DOHH2 (cell line): ENCODE data around the gene DIP2C.
A peak's percentile ranks its signal among the peaks of the same experiment; 100 is the strongest.

ENCODE experiments used
- H3F3A ChIP-seq: fragments of 200-600 bp; sonication (generic), shearing (Covaris generic); 2 replicates; pipeline ENCODE4 v1.6.0; 2016; ENCODE audit warnings: antibody characterized with exemption, mild to moderate bottlenecking; ENCODE audit not compliant: control insufficient read depth, insufficient read depth
- H3K27ac ChIP-seq: fragments of 200-600 bp; sonication (generic); 2 replicates; pipeline ENCODE4 v1.5.1; 2014; ENCODE audit warnings: low read depth, mild to moderate bottlenecking, low read length, moderate library complexity
- H3K27me3 ChIP-seq: fragments of 200-600 bp; sonication (generic); 2 replicates; pipeline ENCODE4 v1.6.1; 2014; ENCODE audit warnings: mild to moderate bottlenecking, low read length, mixed read lengths; ENCODE audit not compliant: control insufficient read depth
- H3K36me3 ChIP-seq: fragments of 200-600 bp; sonication (generic); 2 replicates; pipeline ENCODE4 v1.6.1; 2014; ENCODE audit warnings: mild to moderate bottlenecking, low read length, moderate library complexity, mixed read lengths; ENCODE audit not compliant: control insufficient read depth
- H3K4me1 ChIP-seq: fragments of 200-600 bp; sonication (generic); 2 replicates; pipeline ENCODE4 v1.6.1; 2014; ENCODE audit warnings: mild to moderate bottlenecking, low read length, mixed read lengths; ENCODE audit not compliant: control insufficient read depth
- H3K4me2 ChIP-seq: fragments of 200-600 bp; sonication (generic); 2 replicates; pipeline ENCODE4 v1.6.0; 2014; ENCODE audit warnings: mild to moderate bottlenecking, low read length, moderate library complexity
- H3K4me3 ChIP-seq: fragments of 200-600 bp; sonication (generic); 2 replicates; pipeline ENCODE4 v1.5.1; 2014; ENCODE audit warnings: mild to moderate bottlenecking, low read length, mixed read lengths
- H3K79me2 ChIP-seq: fragments of 200-600 bp; sonication (generic); 2 replicates; pipeline ENCODE4 v1.6.1; 2014; ENCODE audit warnings: mild to moderate bottlenecking, low read length, mixed read lengths; ENCODE audit not compliant: control insufficient read depth
- H3K9me2 ChIP-seq: fragments of 200-600 bp; sonication (generic); replicated peaks from 2 replicates; pipeline ENCODE4 v1.6.1; 2014; ENCODE audit warnings: mild to moderate bottlenecking, low read length, mixed read lengths; ENCODE audit not compliant: control insufficient read depth
- H3K9me3 ChIP-seq: fragments of 200-600 bp; sonication (generic); 2 replicates; pipeline ENCODE4 v1.6.1; 2014; ENCODE audit warnings: antibody characterized with exemption, low read length, mixed read lengths; ENCODE audit not compliant: control insufficient read depth, insufficient read depth
- H4K20me1 ChIP-seq: fragments of 200-600 bp; sonication (generic); 2 replicates; pipeline ENCODE4 v1.6.0; 2014; ENCODE audit warnings: low read depth, mild to moderate bottlenecking, antibody characterized with exemption, low read length, moderate library complexity; ENCODE audit not compliant: control insufficient read depth, insufficient read depth
- CTCF ChIP-seq: fragments of 200-600 bp; sonication (generic); IDR thresholded peaks from one replicate; pipeline ENCODE4 v1.5.1; 2014; ENCODE audit warnings: antibody characterized with exemption, mild to moderate bottlenecking, low read depth, low read length; ENCODE audit not compliant: poor library complexity, severe bottlenecking
- EZH2phosphoT487 ChIP-seq: fragments of 200-600 bp; sonication (generic); IDR thresholded peaks from 2 replicates; pipeline ENCODE4 v1.6.1; 2017; ENCODE audit warnings: borderline replicate concordance, mild to moderate bottlenecking, antibody characterized with exemption, low read length, moderate library complexity, mixed read lengths

DIP2C gene

GRCh38 chr10:486666-487322, 202.7 kb downstream of the DIP2C start:
- Histone ChIP-seq H3K9me2 (no peaks in the 10 kb centered on the region), H3K36me3 (peaks cover 55% of the 10 kb centered on the region), H4K20me1 (no peaks in the 10 kb centered on the region), H3K4me2 (no peak overlapping the region), H3K4me3 (no peak overlapping the region), H3K27ac (no peak overlapping the region), H3K9me3 (no peaks in the 10 kb centered on the region), H3K27me3 (no peaks in the 10 kb centered on the region), H3K79me2 (peaks cover 50% of the 10 kb centered on the region), H3K4me1 (peaks cover 9% of the 10 kb centered on the region), H3F3A (no peaks in the 10 kb centered on the region)
- no peak for TF ChIP-seq CTCF
- TF ChIP-seq EZH2phosphoT487: no peak

- TF ChIP-seq CTCF (no peak), EZH2phosphoT487 (no peak)
- no peak overlapping the region for H3K4me2 ChIP-seq
- no peaks in the 10 kb centered on the region for H3F3A ChIP-seq
- no peak overlapping the region for H3K4me3 ChIP-seq
- H3K36me3 ChIP-seq: peaks cover 61% of the 10 kb centered on the region
- H4K20me1 ChIP-seq: no peaks in the 10 kb centered on the region
- H3K79me2 ChIP-seq: peaks cover 48% of the 10 kb centered on the region
- peaks cover 9% of the 10 kb centered on the region for H3K4me1 ChIP-seq
- no peaks in the 10 kb centered on the region for H3K27me3 ChIP-seq
- H3K27ac ChIP-seq: no peak overlapping the region
- H3K9me2 ChIP-seq: no peaks in the 10 kb centered on the region
- H3K9me3 ChIP-seq: no peaks in the 10 kb centered on the region
Measured at GRCh38 chr10:486206-486605, 203.3 kb downstream of the DIP2C start.

DNA sequence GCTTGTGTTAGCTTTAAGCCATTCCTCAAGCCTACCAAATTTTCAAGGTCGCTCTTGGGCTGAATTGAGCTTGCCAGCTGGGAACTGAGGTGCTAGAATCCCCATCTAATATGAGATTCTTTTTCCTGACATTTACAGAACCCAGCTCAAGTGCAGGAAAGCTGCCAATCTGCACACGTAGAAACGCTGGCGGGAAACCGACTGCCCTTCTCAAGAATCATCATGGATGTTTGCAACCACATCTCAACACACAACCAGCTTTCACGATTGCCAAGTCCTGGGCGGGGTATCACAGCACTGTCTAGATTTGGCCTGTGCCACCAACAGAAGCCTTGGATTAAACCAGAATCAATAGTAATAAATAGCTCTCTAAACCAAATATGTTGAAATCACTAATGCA, 203.7 kb downstream of the DIP2C start:
- Histone ChIP-seq H3K4me2 (peak overlapping the region; percentile 30), H3K4me1 (peaks cover 9% of the 10 kb centered on the region), H3K9me3 (no peaks in the 10 kb centered on the region), H3K27me3 (no peaks in the 10 kb centered on the region), H3K79me2 (peaks cover 47% of the 10 kb centered on the region), H3F3A (no peaks in the 10 kb centered on the region), H3K4me3 (no peak overlapping the region), H4K20me1 (no peaks in the 10 kb centered on the region), H3K27ac (no peak overlapping the region), H3K9me2 (no peaks in the 10 kb centered on the region), H3K36me3 (peaks cover 60% of the 10 kb centered on the region)
- TF ChIP-seq CTCF: no peak
- no peak for TF ChIP-seq EZH2phosphoT487
